ENCODE measurements around the gene RNF44. TPM values are rescaled to one million over a fixed set of nuclear protein-coding genes. Genes with fewer than 3 reads are reported as not detected.

Gene RNF44
- total RNA-seq, 1 donor from 2014 or later, result 24.1 TPM

DNA sequence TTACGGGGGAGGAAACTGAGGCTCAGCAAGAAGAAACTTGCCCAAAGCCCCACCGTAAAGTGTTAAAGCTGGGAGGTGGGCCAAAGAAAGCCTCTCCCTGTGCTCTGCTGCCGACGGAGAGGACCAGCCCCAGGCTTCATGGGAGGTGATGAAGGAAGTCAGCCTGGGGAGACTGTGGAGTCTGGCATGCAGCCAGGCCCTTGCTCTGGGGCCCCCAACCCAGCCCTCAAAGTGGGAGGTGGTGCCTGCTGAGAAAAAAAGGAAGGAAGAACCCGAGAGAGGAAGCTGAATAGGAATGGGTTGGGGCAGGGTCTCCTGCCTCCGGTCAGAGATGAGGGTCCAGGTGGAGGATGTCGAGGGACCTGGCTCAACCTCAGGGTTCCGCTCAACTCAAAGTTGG is 3.8 kb downstream of the RNF44 start:
- Histone ChIP-seq H3K27ac (peak overlapping the region in 1 of 2 donors; percentile 10), H3K4me3 (peak overlapping the region in 1 of 2 donors; percentile 17), H3K27me3 (no peaks in the 10 kb centered on the region), H3K36me3 (peaks cover 38 to 40% of the 10 kb centered on the region in 2 donors), H3K9me3 (no peaks in the 10 kb centered on the region), H3K4me1 (peaks cover 10 to 36% of the 10 kb centered on the region in 2 donors)
- TF ChIP-seq, protein P1, sequence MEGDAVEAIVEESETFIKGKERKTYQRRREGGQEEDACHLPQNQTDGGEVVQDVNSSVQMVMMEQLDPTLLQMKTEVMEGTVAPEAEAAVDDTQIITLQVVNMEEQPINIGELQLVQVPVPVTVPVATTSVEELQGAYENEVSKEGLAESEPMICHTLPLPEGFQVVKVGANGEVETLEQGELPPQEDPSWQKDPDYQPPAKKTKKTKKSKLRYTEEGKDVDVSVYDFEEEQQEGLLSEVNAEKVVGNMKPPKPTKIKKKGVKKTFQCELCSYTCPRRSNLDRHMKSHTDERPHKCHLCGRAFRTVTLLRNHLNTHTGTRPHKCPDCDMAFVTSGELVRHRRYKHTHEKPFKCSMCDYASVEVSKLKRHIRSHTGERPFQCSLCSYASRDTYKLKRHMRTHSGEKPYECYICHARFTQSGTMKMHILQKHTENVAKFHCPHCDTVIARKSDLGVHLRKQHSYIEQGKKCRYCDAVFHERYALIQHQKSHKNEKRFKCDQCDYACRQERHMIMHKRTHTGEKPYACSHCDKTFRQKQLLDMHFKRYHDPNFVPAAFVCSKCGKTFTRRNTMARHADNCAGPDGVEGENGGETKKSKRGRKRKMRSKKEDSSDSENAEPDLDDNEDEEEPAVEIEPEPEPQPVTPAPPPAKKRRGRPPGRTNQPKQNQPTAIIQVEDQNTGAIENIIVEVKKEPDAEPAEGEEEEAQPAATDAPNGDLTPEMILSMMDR (IDR thresholded peaks at IDR 0.05), result no peak
- no peak for DNase-seq (ENCODE audit: low spot score in 2 of 2)
- intact Hi-C loops (cut with DNase I), result no loop called here

DNA sequence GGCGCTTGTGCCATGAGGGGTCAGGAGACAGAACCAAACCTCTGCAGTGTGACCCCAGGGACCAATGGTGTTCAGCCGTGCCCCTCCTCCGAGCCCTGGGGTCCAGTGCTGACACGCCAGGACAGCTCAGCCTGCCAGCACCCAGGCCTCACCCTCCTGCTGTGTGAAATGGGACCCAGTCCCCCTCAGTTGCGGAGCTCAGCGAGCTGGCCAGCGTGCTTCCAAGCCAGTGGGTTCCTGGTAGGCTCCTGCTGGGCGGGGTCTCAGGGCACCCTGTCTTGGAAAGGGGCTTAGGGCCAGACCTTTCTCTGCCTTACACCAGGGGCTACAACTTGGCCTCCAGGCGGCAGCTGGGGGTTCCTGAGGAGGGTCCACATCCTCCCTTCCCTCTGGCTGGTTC is 4.4 kb downstream of the RNF44 start:
- intact Hi-C loops (cut with DNase I), result no loop called here
- no peak for DNase-seq (ENCODE audit: low spot score in 2 of 2)

DNA sequence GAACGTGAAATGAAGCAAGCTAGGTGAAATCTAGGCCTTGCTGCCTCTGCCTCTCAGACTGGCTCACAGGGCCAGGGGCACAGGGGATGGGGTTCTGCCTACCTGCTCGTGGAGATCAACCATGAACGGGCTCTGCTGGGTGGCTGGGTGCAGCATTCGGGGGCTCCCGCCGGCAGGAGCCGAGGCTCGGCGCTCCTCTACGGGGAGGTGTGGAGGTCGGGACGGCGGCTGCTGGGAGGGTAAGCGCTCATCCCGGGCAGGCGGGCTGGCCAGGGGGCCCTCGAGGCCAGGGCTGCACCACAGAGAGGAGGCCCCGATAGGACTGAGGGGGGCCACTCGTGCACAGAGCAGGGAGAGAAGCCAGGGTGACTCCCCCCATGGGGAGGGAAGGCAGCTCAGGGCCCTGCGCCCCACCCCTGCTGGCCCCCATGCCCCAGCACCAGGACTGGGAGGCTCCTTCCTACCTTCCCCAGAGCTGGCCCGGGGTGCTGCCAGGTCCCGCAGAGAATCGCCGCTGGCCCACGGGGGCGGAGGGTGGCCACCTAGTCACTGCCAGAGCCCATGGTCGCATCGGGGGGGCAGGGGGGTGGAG is 5.2 kb downstream of the RNF44 start:
- H3K27me3 ChIP-seq, result no peaks in the 10 kb centered on the region
- TF ChIP-seq, protein P1 (IDR thresholded peaks at IDR 0.05), result no peak
- peaks cover 45 to 54% of the 10 kb centered on the region in 2 donors for H3K36me3 ChIP-seq
- H3K4me3 ChIP-seq, result no peak overlapping the region
- H3K4me1 ChIP-seq, result peaks cover 10 to 32% of the 10 kb centered on the region in 2 donors
- intact Hi-C loops (cut with DNase I), result no loop called here
- H3K9me3 ChIP-seq, result no peaks in the 10 kb centered on the region
- H3K27ac ChIP-seq, result no peak overlapping the region
- DNase-seq (ENCODE audit: low spot score in 2 of 2), result no peak

More for the DNA sequence above, 4.4 kb downstream of the RNF44 start:
- TF ChIP-seq, protein P1 (IDR thresholded peaks at IDR 0.05), result no peak
- H3K4me3 ChIP-seq, result no peak overlapping the region
- peaks cover 43 to 46% of the 10 kb centered on the region in 2 donors for H3K36me3 ChIP-seq
- H3K4me1 ChIP-seq, result peaks cover 10 to 32% of the 10 kb centered on the region in 2 donors
- no peak overlapping the region for H3K27ac ChIP-seq
- H3K9me3 ChIP-seq, result no peaks in the 10 kb centered on the region
- H3K27me3 ChIP-seq, result no peaks in the 10 kb centered on the region

DNA sequence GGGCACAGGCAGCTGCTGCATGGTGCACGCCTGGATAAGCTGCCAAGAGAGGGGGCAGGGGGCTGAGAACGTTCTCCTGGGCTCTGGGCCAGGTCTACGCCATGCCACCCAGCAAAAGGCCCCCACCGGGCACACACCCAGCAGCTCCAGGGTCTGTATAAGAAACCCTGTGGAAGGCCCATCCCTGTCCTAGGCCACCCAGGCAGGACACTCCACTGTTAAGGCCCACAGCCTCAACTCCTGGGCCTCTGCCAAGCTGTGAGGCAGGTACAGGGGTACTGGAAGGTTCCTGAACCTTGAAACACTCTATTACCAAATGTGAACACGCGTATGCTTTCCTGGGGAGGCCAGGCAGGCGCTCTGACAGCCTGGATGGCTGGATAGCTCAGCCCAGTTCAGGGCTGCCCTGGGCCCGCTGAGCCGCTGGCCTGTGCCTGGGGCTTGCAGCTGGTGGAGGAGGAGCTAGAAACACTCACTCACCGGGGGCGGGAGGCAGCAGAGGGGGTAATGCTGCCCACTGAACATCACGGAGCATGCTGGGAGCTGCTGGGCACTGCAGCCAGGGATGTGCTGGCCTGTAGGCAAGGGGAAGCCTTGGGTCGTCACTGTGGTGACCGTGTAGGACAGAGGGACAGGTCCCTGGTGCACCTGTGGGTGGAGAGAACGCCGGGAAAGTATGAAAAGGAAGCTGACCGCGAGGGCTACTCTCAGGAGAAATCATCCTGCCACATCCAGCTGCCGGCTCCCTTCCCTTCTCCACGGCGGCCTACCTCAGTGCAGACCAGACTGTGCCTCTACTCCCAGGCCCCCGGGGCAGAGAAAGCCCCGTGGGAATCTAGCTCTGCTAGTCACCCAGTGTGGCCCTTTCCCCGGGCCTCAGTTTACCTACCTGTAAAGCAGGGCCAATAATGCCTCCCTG is 6.0 kb downstream of the RNF44 start:
- H3K4me1 ChIP-seq, result peaks cover 10 to 31% of the 10 kb centered on the region in 2 donors
- H3K4me3 ChIP-seq, result no peak overlapping the region
- H3K9me3 ChIP-seq, result no peaks in the 10 kb centered on the region
- TF ChIP-seq, protein P1 (IDR thresholded peaks at IDR 0.05), result no peak
- H3K27ac ChIP-seq, result no peak overlapping the region
- peaks cover 45 to 55% of the 10 kb centered on the region in 2 donors for H3K36me3 ChIP-seq
- no peak for DNase-seq (ENCODE audit: low spot score in 2 of 2)
- intact Hi-C loops (cut with DNase I), result no loop called here
- no peaks in the 10 kb centered on the region for H3K27me3 ChIP-seq

DNA sequence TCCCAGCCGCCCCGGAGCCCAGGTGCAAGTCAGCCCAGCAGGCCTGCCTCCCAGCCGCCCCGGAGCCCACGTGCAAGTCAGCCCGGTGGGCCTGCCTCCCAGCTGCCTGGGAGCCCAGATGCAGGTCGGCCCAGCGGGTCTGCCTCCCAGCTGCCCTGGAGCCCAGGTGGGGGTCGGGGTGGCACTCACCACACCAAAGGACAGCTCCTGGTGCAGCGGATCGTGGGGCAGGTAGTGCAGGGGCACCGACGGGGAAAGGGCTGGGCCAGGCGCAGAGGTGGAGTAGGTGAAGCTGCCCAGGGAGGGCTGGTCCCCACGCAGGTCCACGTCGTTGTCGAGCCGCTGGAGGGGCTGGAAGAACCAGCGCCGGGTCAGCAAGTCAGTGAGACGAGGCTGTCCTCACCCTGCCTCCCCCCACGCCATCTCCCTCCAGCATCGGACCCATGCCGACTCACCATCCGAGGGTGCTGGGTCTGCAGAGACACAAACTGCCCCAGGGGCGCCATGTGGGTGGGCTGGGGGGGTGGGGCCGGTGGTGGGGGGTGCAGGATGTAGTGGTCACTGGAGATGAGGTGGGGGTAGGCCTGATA is 6.7 kb downstream of the RNF44 start:
- no peak for DNase-seq (ENCODE audit: low spot score in 2 of 2)
- H3K36me3 ChIP-seq, result peaks cover 45 to 55% of the 10 kb centered on the region in 2 donors
- TF ChIP-seq, protein P1 (IDR thresholded peaks at IDR 0.05), result no peak
- no peak overlapping the region for H3K4me3 ChIP-seq
- no peak overlapping the region for H3K27ac ChIP-seq
- H3K27me3 ChIP-seq, result no peaks in the 10 kb centered on the region
- peaks cover 7 to 24% of the 10 kb centered on the region in 2 donors for H3K4me1 ChIP-seq
- intact Hi-C loops (cut with DNase I), result no loop called here
- H3K9me3 ChIP-seq, result no peaks in the 10 kb centered on the region
